ENCODE results near the gene SNX11. TPM values are rescaled to one million over a fixed set of nuclear protein-coding genes. Genes with fewer than 3 reads are reported as not detected.
A peak's percentile ranks its signal among the peaks of the same experiment; 100 is the strongest.

The SNX11 gene
- total and polyA plus RNA-seq, 2 of the 8 experiments (the other 6 are each of a cell fraction or from before 2014, with no cell fraction given): 21.1 to 21.4 TPM

- no peak overlapping the region for H3K23ac ChIP-seq (ENCODE audit: insufficient read length)
- no peaks in the 10 kb centered on the region for H3K79me2 ChIP-seq (ENCODE audit: control insufficient read depth in 1 of 2, insufficient read depth in 2 of 2, low read length in 2 of 2)
- no peak overlapping the region for H4K5ac ChIP-seq (ENCODE audit: insufficient read length, low read depth, low read length)
- peaks cover 0 to 2% of the 10 kb centered on the region in 2 experiments for H4K20me1 ChIP-seq (replicated peaks in 1 of 2; ENCODE audit: control insufficient read depth in 1 of 2, insufficient read depth in 2 of 2, low read length in 2 of 2)
- H3K36me3 ChIP-seq (ENCODE audit: control insufficient read depth in 2 of 4, insufficient read depth in 4 of 4, low read length in 3 of 4): no peaks in the 10 kb centered on the region
- 0 out of 2 replicates have a peak overlapping the region, but pooled peaks have one; percentile 19 for H2BK5ac ChIP-seq (ENCODE audit: low read depth, low read length)
- 69% methylated on average over 21 of the region's 21 CpGs; no CpG with 5 or more reads in 1 of the 2 experiments for WGBS, 2 experiments (ENCODE audit: extremely low coverage in 1 of 2, insufficient coverage in 1 of 2, insufficient read length in 1 of 2, insufficient replicate concordance in 2 of 2, low coverage in 1 of 2, low lambda C conversion rate in 2 of 2, missing lambda C conversion rate in 1 of 2)
- H2AK5ac ChIP-seq (ENCODE audit: low read depth, low read length): no peak overlapping the region
- peaks cover 4 to 18% (median 10%) of the 10 kb centered on the region in 4 experiments; a peak in 5 of 7 replicates for H3K4me1 ChIP-seq (replicated peaks in 1 of 4; ENCODE audit: control insufficient read depth in 3 of 4, insufficient read depth in 4 of 4, low read length in 3 of 4)
- CTCF ChIA-PET (ENCODE audit: partially characterized antibody): interaction anchor here (0.6 to 1.7 kb wide), 10 partner anchors 18 to 469 kb away, joined by 3 to 12 read pairs (median 3); no protein-coding TSS in a partner anchor
- no peak overlapping the region for H3K18ac ChIP-seq (ENCODE audit: extremely low read depth, low read length)
- H3K27me3 ChIP-seq (replicated peaks in 1 of 4; ENCODE audit: control insufficient read depth in 3 of 4, extremely low read depth in 1 of 4, insufficient read depth in 3 of 4, low read length in 3 of 4): peaks cover 2 to 16% (median 13%) of the 10 kb centered on the region in 4 experiments; a peak in 5 of 7 replicates
- no peak overlapping the region for H3K4me2 ChIP-seq (ENCODE audit: insufficient read depth in 1 of 2, low read depth in 2 of 2, low read length in 2 of 2)
- no peak overlapping the region for H3K9ac ChIP-seq (replicated peaks in 1 of 4; ENCODE audit: extremely low read depth in 1 of 4, low read depth in 3 of 4, low read length in 3 of 4)
- no peak overlapping the region for H3K27ac ChIP-seq (ENCODE audit: low read depth, low read length)
- no peaks in the 10 kb centered on the region for H3K23me2 ChIP-seq (ENCODE audit: low read depth, low read length)
- H3K4ac ChIP-seq (replicated peaks; ENCODE audit: insufficient read length, low read depth, low read length): no peak overlapping the region
- no peak overlapping the region for H3K14ac ChIP-seq (ENCODE audit: insufficient read length)
- no peaks in the 10 kb centered on the region for H3K79me1 ChIP-seq (ENCODE audit: low read depth, low read length)
- POLR2A ChIA-PET (ENCODE audit: partially characterized antibody): interaction anchor here (0.6 to 1.0 kb wide), 4 partner anchors 34 to 576 kb away, joined by 3 read pairs; no protein-coding TSS in a partner anchor
- H3K9me3 ChIP-seq (ENCODE audit: insufficient read depth in 2 of 2, low read depth in 1 of 2, low read length in 1 of 2): no peaks in the 10 kb centered on the region
- no peak overlapping the region for H2BK15ac ChIP-seq (ENCODE audit: low read length)
- H2AFZ ChIP-seq (ENCODE audit: low read length): no peak overlapping the region
- DNase-seq (ENCODE audit: low read depth in 1 of 2, low spot score in 2 of 2): no peak
- H2BK120ac ChIP-seq (replicated peaks; ENCODE audit: low read depth, low read length): no peak overlapping the region
- no peak for TF ChIP-seq EGR1 (IDR thresholded peaks at IDR 0.05; ENCODE audit: borderline replicate concordance, low read depth, low read length)
- no peak for TF ChIP-seq POLR2A (IDR thresholded peaks at IDR 0.05; ENCODE audit: control extremely low read depth in 1 of 2, low read depth in 2 of 2, low read length in 2 of 2)
- no peak for TF ChIP-seq HDAC6 (IDR thresholded peaks at IDR 0.05; ENCODE audit: low read depth, low read length)
- no peak for TF ChIP-seq SIRT6 (IDR thresholded peaks at IDR 0.05; ENCODE audit: low read length)
- no peak for TF ChIP-seq YY1 (IDR thresholded peaks at IDR 0.05; ENCODE audit: low read depth, low read length)
- TF ChIP-seq CREB1 (IDR thresholded peaks at IDR 0.05): no peak
- no peak for TF ChIP-seq TAF1 (IDR thresholded peaks at IDR 0.05; ENCODE audit: low read depth, low read length)
- no peak for TF ChIP-seq SIN3A (conservative IDR thresholded peaks at IDR 0.05 in 1 of 2, IDR thresholded peaks at IDR 0.05 in 1 of 2; ENCODE audit: low read depth in 1 of 2, low read length in 2 of 2)
- no peak overlapping the region for H2BK12ac ChIP-seq (ENCODE audit: low read depth, low read length)
- no peak overlapping the region for H4K8ac ChIP-seq (ENCODE audit: extremely low read depth, insufficient read depth, low read length)
- H2BK20ac ChIP-seq (ENCODE audit: low read length): no peak overlapping the region
- H3K4me3 ChIP-seq (ENCODE audit: extremely low read depth in 1 of 4, insufficient read depth in 2 of 4, low read depth in 3 of 4, low read length in 4 of 4): no peak overlapping the region
- FAIRE-seq: no peak
- H3K56ac ChIP-seq (replicated peaks; ENCODE audit: insufficient read length, low read depth, low read length): no peak overlapping the region
- H4K91ac ChIP-seq (replicated peaks; ENCODE audit: insufficient read length, low read length): no peak overlapping the region
Observed at GRCh38 chr17:48155889-48156611, 48.5 kb downstream of the SNX11 start.
